H1 (cell line): ENCODE data around the gene GPR26.

ENCODE experiments used
- HDAC2 ChIP-seq, 2 experiments: fragments of 300-600 bp in 1 of 2; sonication (generic) in 1 of 2; IDR thresholded peaks; 2 replicates each; pipeline ENCODE4 v1.6.1; 2011 to 2012; ENCODE audit warnings: low read depth in 2 of 2, low read length in 2 of 2, mild to moderate bottlenecking in 2 of 2, moderate library complexity in 2 of 2, borderline replicate concordance in 1 of 2, inconsistent platforms in 1 of 2
- POLR2AphosphoS5 ChIP-seq: IDR thresholded peaks from 2 replicates; pipeline ENCODE4 v1.6.1; 2011; ENCODE audit warnings: low read depth, low read length
- SUZ12 ChIP-seq: fragments of 200-600 bp; sonication (generic); IDR thresholded peaks from 2 replicates; pipeline ENCODE4 v1.6.1; 2012; ENCODE audit warnings: mild to moderate bottlenecking, inconsistent platforms, low read length, moderate library complexity, mixed read lengths
- TF ChIP-seq, protein P1 (sequence below), 3 experiments: IDR thresholded peaks; 1 replicate in 2 of 3; 2 replicates in 1 of 3; pipeline versions ENCODE4 v1.5.1 to v1.6.1; 2011; ENCODE audit warnings: low read length in 3 of 3, mild to moderate bottlenecking in 3 of 3, inconsistent platforms in 2 of 3, low read depth in 1 of 3, moderate library complexity in 1 of 3; ENCODE audit not compliant: insufficient read depth in 1 of 3; ENCODE audit errors: control extremely low read depth in 1 of 3

GRCh38 chr10:123634221-123634620, 31.9 kb upstream of the GPR26 start:
- TF ChIP-seq SUZ12 (no peak), HDAC2 (IDR thresholded peaks at IDR 0.05; ENCODE audit: borderline replicate concordance in 1 of 2, low read depth in 2 of 2, low read length in 2 of 2) (no peak), POLR2AphosphoS5 (no peak)
- TF ChIP-seq, protein P1, sequence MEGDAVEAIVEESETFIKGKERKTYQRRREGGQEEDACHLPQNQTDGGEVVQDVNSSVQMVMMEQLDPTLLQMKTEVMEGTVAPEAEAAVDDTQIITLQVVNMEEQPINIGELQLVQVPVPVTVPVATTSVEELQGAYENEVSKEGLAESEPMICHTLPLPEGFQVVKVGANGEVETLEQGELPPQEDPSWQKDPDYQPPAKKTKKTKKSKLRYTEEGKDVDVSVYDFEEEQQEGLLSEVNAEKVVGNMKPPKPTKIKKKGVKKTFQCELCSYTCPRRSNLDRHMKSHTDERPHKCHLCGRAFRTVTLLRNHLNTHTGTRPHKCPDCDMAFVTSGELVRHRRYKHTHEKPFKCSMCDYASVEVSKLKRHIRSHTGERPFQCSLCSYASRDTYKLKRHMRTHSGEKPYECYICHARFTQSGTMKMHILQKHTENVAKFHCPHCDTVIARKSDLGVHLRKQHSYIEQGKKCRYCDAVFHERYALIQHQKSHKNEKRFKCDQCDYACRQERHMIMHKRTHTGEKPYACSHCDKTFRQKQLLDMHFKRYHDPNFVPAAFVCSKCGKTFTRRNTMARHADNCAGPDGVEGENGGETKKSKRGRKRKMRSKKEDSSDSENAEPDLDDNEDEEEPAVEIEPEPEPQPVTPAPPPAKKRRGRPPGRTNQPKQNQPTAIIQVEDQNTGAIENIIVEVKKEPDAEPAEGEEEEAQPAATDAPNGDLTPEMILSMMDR (IDR thresholded peaks at IDR 0.05; ENCODE audit: control extremely low read depth in 1 of 3, insufficient read depth in 1 of 3, low read depth in 1 of 3, low read length in 3 of 3), result no peak
